Measurements from ENCODE around the gene ARFIP2. TPM values are rescaled to one million over a fixed set of nuclear protein-coding genes. Genes with fewer than 3 reads are reported as not detected.

Gene ARFIP2
- total RNA-seq, 1 donor from 2014 or later: 72.7 TPM

DNA sequence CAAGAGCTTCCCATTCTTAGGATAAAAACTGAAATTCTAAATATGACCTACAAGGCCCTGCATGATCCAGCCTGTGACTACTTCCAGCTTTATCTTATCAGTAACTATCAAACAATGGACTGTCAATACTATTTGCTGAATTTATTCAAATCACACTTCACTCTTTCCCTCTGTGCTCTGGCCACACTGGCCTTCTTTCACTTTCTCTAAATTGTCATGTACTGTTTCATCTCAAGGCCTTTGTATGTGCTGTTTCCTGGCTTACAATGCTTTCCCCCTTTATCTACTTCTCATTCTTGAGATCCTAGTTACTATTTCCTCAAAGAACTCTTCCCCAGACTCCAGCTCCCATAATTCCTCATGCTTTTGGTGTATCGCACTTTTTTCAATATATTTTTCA lies 5.8 kb upstream of the ARFIP2 start:
- DNase-seq (ENCODE audit: low read depth) (no peak), FAIRE-seq (no peak)
- Histone ChIP-seq H3K36me3 (ENCODE audit: control insufficient read depth, insufficient read depth, low read length) (peaks cover 5% of the 10 kb centered on the region), H3K27me3 (ENCODE audit: control insufficient read depth, insufficient read depth, low read length) (no peaks in the 10 kb centered on the region), H3K4me3 (ENCODE audit: low read depth, low read length) (no peak overlapping the region)
- TF ChIP-seq, protein P1, sequence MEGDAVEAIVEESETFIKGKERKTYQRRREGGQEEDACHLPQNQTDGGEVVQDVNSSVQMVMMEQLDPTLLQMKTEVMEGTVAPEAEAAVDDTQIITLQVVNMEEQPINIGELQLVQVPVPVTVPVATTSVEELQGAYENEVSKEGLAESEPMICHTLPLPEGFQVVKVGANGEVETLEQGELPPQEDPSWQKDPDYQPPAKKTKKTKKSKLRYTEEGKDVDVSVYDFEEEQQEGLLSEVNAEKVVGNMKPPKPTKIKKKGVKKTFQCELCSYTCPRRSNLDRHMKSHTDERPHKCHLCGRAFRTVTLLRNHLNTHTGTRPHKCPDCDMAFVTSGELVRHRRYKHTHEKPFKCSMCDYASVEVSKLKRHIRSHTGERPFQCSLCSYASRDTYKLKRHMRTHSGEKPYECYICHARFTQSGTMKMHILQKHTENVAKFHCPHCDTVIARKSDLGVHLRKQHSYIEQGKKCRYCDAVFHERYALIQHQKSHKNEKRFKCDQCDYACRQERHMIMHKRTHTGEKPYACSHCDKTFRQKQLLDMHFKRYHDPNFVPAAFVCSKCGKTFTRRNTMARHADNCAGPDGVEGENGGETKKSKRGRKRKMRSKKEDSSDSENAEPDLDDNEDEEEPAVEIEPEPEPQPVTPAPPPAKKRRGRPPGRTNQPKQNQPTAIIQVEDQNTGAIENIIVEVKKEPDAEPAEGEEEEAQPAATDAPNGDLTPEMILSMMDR (IDR thresholded peaks at IDR 0.05; ENCODE audit: insufficient read depth, low read length, severe bottlenecking): no peak

DNA sequence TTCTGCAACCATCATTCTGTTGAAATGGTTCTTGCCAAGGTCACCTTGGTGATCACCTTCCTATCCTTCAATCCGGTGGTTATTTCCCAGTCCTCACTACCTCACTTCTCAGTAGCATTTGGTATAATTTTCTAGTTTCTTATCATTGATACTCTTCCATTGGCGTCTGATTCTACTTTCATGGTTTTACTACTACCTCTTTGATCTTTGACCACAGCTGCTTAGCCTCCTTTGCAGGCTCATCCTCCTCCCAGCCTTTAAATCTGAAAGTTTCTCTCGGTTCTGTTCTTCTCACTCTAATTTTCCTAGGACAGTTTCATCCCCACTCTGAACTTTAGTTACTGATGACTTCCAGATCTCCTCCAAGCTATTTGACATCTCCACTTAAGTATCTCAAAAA lies 5.1 kb upstream of the ARFIP2 start:
- no peak overlapping the region for H3K4me3 ChIP-seq (ENCODE audit: low read depth, low read length)
- H3K27me3 ChIP-seq (ENCODE audit: control insufficient read depth, insufficient read depth, low read length): no peaks in the 10 kb centered on the region
- TF ChIP-seq, protein P1 (IDR thresholded peaks at IDR 0.05; ENCODE audit: insufficient read depth, low read length, severe bottlenecking): no peak
- no peak for DNase-seq (ENCODE audit: low read depth)
- peaks cover 5% of the 10 kb centered on the region for H3K36me3 ChIP-seq (ENCODE audit: control insufficient read depth, insufficient read depth, low read length)
- no peak for FAIRE-seq

DNA sequence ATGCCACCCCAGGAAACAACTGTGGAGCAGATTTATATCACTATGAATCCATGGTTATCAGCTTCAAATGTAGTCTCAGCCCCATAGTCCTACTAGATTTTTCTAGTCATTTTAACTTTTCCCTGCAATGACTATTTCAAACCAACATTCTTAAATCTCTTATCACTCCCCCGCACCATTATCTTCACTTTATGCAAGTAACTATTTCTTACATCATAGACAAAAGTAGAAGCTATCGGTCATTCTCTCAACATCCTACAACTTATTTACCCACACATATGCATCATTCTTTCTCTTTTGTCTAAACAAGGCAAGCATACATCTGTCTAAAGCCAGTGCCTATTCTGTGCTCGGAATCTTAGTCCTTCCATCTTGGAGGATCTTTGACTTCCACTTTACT lies 4.5 kb upstream of the ARFIP2 start:
- DNase-seq (ENCODE audit: low read depth) (no peak), FAIRE-seq (no peak)
- no peaks in the 10 kb centered on the region for H3K27me3 ChIP-seq (ENCODE audit: control insufficient read depth, insufficient read depth, low read length)
- peaks cover 5% of the 10 kb centered on the region for H3K36me3 ChIP-seq (ENCODE audit: control insufficient read depth, insufficient read depth, low read length)
- TF ChIP-seq, protein P1 (IDR thresholded peaks at IDR 0.05; ENCODE audit: insufficient read depth, low read length, severe bottlenecking): no peak
- H3K4me3 ChIP-seq (ENCODE audit: low read depth, low read length): no peak overlapping the region

DNA sequence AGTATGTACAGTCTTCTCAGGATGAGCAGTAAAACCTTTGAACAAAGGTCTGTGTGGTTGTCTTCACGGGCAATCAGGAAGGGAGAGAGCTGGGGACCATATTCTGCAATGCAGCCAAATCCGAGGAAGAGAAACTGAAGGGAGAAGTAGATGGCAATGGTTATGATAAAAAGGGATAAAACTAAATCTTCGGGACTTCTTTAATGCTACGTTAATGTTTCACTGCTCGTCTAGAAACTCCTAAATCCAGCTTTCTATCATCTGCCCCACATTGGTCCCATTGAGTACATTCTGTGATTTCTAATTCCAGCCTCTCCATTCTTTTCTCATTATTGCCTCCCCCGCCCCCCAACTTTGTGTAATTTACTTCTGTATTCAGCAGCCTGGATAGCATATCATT lies 1.9 kb upstream of the ARFIP2 start:
- no peak overlapping the region for H3K4me3 ChIP-seq (ENCODE audit: low read depth, low read length)
- TF ChIP-seq, protein P1 (IDR thresholded peaks at IDR 0.05; ENCODE audit: insufficient read depth, low read length, severe bottlenecking): no peak
- no peak for DNase-seq (ENCODE audit: low read depth)
- no peaks in the 10 kb centered on the region for H3K27me3 ChIP-seq (ENCODE audit: control insufficient read depth, insufficient read depth, low read length)
- FAIRE-seq: no peak
- H3K36me3 ChIP-seq (ENCODE audit: control insufficient read depth, insufficient read depth, low read length): peaks cover 14% of the 10 kb centered on the region

DNA sequence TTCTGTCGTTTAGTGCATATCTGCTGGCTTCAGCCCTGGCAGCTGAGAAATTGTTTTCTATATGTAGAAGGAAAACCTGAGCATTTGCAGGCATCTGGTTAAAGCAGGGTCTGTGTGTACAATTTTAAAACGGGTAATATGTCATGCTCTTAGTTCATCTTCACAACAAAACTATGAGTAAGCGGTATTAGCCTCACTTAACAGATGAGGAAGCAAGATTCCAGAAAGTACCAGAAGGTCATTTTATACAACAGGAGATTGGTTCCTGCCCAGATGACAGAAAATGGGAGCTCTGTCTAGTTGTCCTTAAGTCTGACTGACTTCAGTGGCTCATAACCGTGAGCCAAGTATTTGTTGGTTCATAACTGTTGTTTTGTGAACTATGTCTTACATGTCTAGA lies 1.3 kb upstream of the ARFIP2 start:
- TF ChIP-seq, protein P1 (IDR thresholded peaks at IDR 0.05; ENCODE audit: insufficient read depth, low read length, severe bottlenecking): no peak
- FAIRE-seq (no peak), DNase-seq (ENCODE audit: low read depth) (no peak)
- H3K4me3 ChIP-seq (ENCODE audit: low read depth, low read length): peak overlapping the region; percentile 75
- H3K36me3 ChIP-seq (ENCODE audit: control insufficient read depth, insufficient read depth, low read length): peaks cover 18% of the 10 kb centered on the region
- H3K27me3 ChIP-seq (ENCODE audit: control insufficient read depth, insufficient read depth, low read length): no peaks in the 10 kb centered on the region

DNA sequence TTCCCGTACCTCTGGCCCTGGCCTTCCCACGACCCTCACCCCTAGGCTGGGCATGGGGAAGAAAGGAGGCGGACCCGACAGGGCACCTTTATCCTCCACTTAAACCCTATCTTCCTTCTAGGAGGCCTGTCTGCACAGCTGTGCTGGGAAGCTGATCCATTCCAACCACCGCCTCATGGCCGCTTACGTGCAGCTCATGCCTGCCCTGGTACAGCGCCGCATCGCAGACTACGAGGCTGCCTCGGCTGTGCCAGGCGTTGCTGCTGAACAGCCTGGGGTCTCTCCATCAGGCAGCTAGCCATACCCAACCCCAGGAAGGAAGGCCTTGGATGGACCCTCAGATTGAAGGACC lies 769 bp upstream of the ARFIP2 start:
- FAIRE-seq (no peak), DNase-seq (ENCODE audit: low read depth) (no peak)
- no peaks in the 10 kb centered on the region for H3K27me3 ChIP-seq (ENCODE audit: control insufficient read depth, insufficient read depth, low read length)
- H3K36me3 ChIP-seq (ENCODE audit: control insufficient read depth, insufficient read depth, low read length): peaks cover 23% of the 10 kb centered on the region
- H3K4me3 ChIP-seq (ENCODE audit: low read depth, low read length): peak overlapping the region; percentile 75
- TF ChIP-seq, protein P1 (IDR thresholded peaks at IDR 0.05; ENCODE audit: insufficient read depth, low read length, severe bottlenecking): no peak

Measured in bronchial epithelial cell (primary cell).